ACC112 (cell line): ENCODE results near the gene SLC6A3.
A peak's percentile ranks its signal among the peaks of the same experiment; 100 is the strongest.

ENCODE experiments used
- H2AFZ ChIP-seq: fragments of 200-600 bp; sonication (generic); one replicate; pipeline ENCODE4 v1.6.0; 2017; ENCODE audit warnings: antibody characterized with exemption, low read length; ENCODE audit not compliant: unreplicated experiment
- H3K27ac ChIP-seq: fragments of 200-600 bp; sonication (generic); 2 replicates; pipeline ENCODE4 v1.5.1; 2014; ENCODE audit warnings: low read depth, mild to moderate bottlenecking, antibody characterized with exemption, low read length, moderate library complexity
- H3K27me3 ChIP-seq: fragments of 200-600 bp; sonication (generic); 2 replicates; pipeline ENCODE4 v1.6.1; 2014; ENCODE audit warnings: mild to moderate bottlenecking, antibody characterized with exemption, low read length, moderate library complexity, mixed read lengths; ENCODE audit not compliant: insufficient read depth
- H3K36me3 ChIP-seq: fragments of 200-600 bp; sonication (generic); 2 replicates; pipeline ENCODE4 v1.6.1; 2016; ENCODE audit warnings: mild to moderate bottlenecking, antibody characterized with exemption, low read length, moderate library complexity, mixed read lengths; ENCODE audit not compliant: insufficient read depth
- H3K4me1 ChIP-seq: fragments of 200-600 bp; sonication (generic); one replicate; pipeline ENCODE4 v1.6.1; 2016; ENCODE audit warnings: low read length, mixed read lengths; ENCODE audit not compliant: insufficient read depth, unreplicated experiment, control insufficient read depth
- H3K4me3 ChIP-seq: fragments of 200-600 bp; sonication (generic); 2 replicates; pipeline ENCODE4 v1.5.1; 2014; ENCODE audit warnings: mild to moderate bottlenecking, low read depth, low read length
- H3K79me2 ChIP-seq: fragments of 200-600 bp; sonication (generic); one replicate; pipeline ENCODE4 v1.6.0; 2016; ENCODE audit warnings: low read length; ENCODE audit not compliant: control insufficient read depth, unreplicated experiment, insufficient read depth

The SLC6A3 gene

GRCh38 chr5:1393571-1394501 lies 51.4 kb downstream of the SLC6A3 start:
- Histone ChIP-seq H2AFZ (no peak overlapping the region), H3K4me3 (no peak overlapping the region), H3K36me3 (no peaks in the 10 kb centered on the region), H3K27ac (no peak overlapping the region), H3K4me1 (no peaks in the 10 kb centered on the region), H3K27me3 (peaks cover 87% of the 10 kb centered on the region), H3K79me2 (no peaks in the 10 kb centered on the region)

DNA sequence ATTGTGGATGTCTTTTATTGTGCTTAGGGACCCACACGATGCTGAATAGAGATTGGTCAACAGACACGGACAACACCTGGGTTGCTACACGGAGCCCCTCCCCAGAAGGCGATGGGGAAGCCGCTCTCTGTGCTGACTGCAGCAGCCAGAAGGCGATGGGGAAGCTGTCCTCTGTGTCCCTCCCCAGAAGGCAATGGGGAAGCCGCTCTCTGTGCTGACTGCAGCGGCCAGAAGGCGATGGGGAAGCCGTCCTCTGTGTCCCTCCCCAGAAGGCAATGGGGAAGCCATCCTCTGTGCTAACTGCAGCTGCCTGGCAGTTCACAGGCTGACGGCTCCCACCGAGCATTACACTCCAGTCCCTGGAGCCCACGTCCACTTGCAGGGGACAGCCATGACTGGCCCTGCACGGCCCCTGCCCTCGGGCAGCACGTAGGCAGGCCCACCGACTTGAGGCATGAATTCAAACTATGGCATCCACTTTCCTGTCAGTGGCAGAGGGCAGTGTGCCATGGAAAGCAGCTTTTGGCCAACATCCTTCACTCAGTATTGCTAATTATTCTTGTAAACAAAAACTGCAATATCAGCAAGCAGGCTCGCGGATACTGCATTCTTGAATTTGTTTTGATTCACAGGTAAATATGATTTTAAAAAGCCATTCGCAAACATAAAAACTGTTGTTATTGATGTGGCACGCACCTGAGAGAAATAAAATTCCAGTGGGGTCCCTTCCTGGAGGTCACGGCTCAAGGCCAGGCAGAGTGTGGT lies 52.3 kb downstream of the SLC6A3 start:
- Histone ChIP-seq H3K27me3 (peaks cover 90% of the 10 kb centered on the region), H2AFZ (no peak overlapping the region), H3K4me1 (no peaks in the 10 kb centered on the region), H3K4me3 (no peak overlapping the region), H3K79me2 (no peaks in the 10 kb centered on the region), H3K36me3 (no peaks in the 10 kb centered on the region), H3K27ac (no peak overlapping the region)

DNA sequence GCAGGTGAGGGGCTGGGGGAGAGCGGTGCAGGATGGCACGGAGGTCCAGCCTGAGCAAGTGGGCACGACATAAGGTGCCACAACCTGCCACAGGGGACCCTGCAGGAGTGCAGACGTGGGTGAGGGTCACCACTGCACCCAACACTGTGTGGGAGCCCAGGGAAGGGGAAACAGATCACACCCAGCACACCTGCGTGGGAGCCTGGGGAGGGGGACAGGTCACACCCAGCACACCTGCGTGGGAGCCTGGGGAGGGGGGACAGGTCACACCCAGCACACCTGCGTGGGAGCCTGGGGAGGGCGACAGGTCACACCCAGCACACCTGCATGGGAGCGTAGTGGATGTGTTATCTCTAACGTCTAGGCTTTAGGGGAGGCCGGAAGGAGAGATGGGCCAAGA lies 53.0 kb downstream of the SLC6A3 start:
- Histone ChIP-seq H3K4me1 (no peaks in the 10 kb centered on the region), H3K27ac (no peak overlapping the region), H3K36me3 (no peaks in the 10 kb centered on the region), H2AFZ (no peak overlapping the region), H3K4me3 (no peak overlapping the region), H3K79me2 (no peaks in the 10 kb centered on the region), H3K27me3 (peaks cover 92% of the 10 kb centered on the region)

- Histone ChIP-seq H3K36me3 (no peaks in the 10 kb centered on the region), H3K4me3 (no peak overlapping the region), H3K27me3 (peaks cover 92% of the 10 kb centered on the region), H3K4me1 (no peaks in the 10 kb centered on the region), H2AFZ (no peak overlapping the region), H3K27ac (no peak overlapping the region), H3K79me2 (no peaks in the 10 kb centered on the region)
Measured at GRCh38 chr5:1391691-1392090, 53.5 kb downstream of the SLC6A3 start.

DNA sequence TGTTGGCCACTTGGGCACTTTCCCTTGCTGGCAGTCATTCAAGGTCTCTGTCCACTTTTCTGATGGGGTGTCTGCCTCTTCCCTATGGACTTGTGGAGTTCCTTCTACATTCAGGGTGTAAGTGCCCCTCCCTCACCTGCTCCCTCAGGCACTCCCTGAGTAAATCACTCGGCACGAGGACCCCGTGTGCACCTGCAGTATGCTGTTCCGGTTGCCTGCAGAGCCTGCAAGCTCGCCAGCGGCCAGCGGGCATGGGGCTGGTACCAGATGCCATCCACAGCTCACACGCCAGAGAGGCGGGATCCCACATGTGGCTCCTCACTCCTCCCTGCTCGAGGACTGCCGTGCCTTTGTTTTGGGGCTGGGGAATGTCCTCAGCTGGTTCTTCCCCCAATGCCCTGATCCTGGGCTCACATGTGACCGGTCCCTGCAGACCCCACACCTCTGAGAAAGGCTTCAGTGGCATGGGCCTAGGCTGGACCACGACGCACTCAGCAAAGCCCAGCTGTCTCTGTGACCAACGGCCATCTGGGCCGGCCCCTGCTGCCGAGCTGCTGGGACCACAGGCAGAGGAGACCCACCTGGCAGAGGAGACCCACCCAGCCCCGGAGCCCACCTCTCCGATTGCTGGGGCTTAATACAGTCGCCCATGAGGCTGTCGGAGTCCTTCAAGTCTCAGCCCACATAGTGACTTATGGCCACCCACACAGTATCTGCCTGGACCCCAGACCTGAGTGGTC lies 54.2 kb downstream of the SLC6A3 start:
- H3K27me3 ChIP-seq: peaks cover 92% of the 10 kb centered on the region

GRCh38 chr5:1390333-1390732 lies 54.9 kb downstream of the SLC6A3 start:
- Histone ChIP-seq H3K79me2 (no peaks in the 10 kb centered on the region), H3K4me3 (no peak overlapping the region), H3K27me3 (peaks cover 87% of the 10 kb centered on the region), H2AFZ (no peak overlapping the region), H3K27ac (no peak overlapping the region), H3K36me3 (no peaks in the 10 kb centered on the region), H3K4me1 (no peaks in the 10 kb centered on the region)

More for the DNA sequence above, 54.2 kb downstream of the SLC6A3 start:
- H3K27ac ChIP-seq: no peak overlapping the region
- no peaks in the 10 kb centered on the region for H3K36me3 ChIP-seq
- H3K4me1 ChIP-seq: no peaks in the 10 kb centered on the region
- no peak overlapping the region for H2AFZ ChIP-seq
- no peaks in the 10 kb centered on the region for H3K79me2 ChIP-seq
- no peak overlapping the region for H3K4me3 ChIP-seq

DNA sequence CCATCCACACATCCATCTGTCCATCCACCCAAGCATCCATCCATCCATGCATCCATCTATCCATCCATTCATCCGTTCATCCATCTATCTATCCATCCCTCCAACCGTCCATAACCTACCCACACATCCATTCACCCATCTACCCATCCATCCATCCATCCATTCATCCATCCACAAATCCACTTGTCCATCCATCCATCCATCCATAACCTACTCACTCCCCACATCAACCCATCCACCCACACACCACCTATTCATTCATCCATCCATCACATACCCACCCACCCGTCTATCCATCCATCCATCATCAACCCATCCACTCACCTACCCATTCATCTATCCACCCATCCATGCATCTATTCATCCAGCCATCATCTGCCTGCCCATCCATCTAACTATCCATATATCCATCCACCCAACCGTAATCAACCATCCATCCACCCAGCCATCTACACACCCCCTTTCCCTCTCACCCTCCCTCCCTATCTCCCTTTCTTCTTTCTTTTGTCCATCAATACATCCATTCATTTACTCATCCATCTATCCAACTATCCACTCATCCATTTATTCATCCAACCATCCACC lies 56.8 kb downstream of the SLC6A3 start:
- Histone ChIP-seq H2AFZ (no peak overlapping the region), H3K27ac (no peak overlapping the region), H3K4me1 (no peaks in the 10 kb centered on the region), H3K27me3 (peaks cover 72% of the 10 kb centered on the region), H3K79me2 (no peaks in the 10 kb centered on the region), H3K36me3 (no peaks in the 10 kb centered on the region), H3K4me3 (no peak overlapping the region)

DNA sequence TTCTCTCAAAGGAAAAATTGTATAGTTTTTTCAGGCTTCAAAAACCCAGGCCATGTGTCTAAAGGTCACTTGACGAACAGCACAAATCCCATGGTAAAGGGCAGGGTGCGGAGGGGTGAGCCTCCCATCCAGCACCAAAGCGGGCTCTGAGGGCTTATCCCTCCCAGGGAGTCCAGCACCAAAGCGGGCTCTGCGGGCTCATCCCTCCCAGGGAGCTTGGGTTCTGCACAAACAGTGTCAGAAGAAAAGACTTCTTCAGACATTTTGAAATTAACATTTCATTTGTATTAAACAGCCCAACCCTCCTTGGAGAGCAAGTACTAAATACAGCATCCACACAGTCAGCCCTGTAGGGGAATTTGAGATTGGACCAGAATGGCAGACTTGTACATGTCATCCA lies 57.4 kb downstream of the SLC6A3 start:
- Histone ChIP-seq H3K27me3 (peaks cover 66% of the 10 kb centered on the region), H3K27ac (no peak overlapping the region), H3K79me2 (no peaks in the 10 kb centered on the region), H3K36me3 (no peaks in the 10 kb centered on the region), H2AFZ (no peak overlapping the region), H3K4me1 (no peaks in the 10 kb centered on the region), H3K4me3 (no peak overlapping the region)

DNA sequence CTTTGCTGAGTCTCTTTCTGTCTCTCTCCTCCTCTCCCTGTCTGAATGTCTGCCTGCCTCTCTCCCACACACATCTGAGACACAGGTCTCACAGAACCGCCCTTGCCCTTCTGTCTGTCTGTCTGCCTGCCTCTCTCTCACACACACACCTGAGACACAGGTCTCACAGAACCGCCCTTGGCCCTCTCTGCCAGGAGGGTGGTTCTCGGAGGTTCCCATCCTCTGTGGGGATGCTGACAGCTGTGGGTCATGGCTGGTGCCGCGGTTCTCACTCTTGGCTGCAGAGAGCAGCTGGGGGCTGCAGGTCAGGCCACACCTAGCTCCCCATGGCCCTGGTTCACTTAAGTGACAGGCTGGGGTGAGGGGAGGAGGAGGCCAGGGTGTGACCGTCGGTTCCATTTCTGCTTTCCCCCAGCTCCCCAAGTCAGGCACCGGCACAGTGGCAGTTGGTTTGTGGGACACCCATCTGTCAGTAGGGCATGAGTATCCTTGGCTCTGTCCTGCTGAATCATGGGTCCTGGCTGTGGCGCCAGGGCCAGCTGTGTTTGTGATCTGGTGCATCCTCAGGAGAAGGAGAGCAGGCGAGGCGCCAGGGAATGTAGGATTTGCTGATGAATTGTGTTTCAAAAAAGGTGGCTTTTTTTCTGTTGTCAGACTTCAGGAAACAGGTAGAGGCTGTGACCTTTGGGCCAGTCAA lies 58.0 kb downstream of the SLC6A3 start:
- H3K4me3 ChIP-seq: no peak overlapping the region
- H3K27me3 ChIP-seq: peaks cover 62% of the 10 kb centered on the region
- H2AFZ ChIP-seq: no peak overlapping the region
- no peak overlapping the region for H3K27ac ChIP-seq
- no peaks in the 10 kb centered on the region for H3K79me2 ChIP-seq
- H3K4me1 ChIP-seq: no peaks in the 10 kb centered on the region
- H3K36me3 ChIP-seq: no peaks in the 10 kb centered on the region

- Histone ChIP-seq H3K36me3 (no peaks in the 10 kb centered on the region), H3K27me3 (peaks cover 54% of the 10 kb centered on the region), H2AFZ (peak overlapping the region; percentile 57), H3K79me2 (no peaks in the 10 kb centered on the region), H3K27ac (no peak overlapping the region), H3K4me3 (peak overlapping the region; percentile 78), H3K4me1 (no peaks in the 10 kb centered on the region)
Measured at GRCh38 chr5:1386274-1386717, 58.9 kb downstream of the SLC6A3 start.
